WTC11 (cell line): ENCODE results near the gene SYNM.

Experiments
- ATF1 ChIP-seq: sonication (generic); formaldehyde crosslinking; IDR thresholded peaks from 2 replicates; pipeline ENCODE4 v1.8.1; 2023; ENCODE audit warnings: mild to moderate bottlenecking, moderate library complexity, missing genetic modification reagents
- CTCF ChIP-seq: fragments of 200-600 bp; IDR thresholded peaks from 2 replicates; pipeline ENCODE4 v1.8.0; 2022; ENCODE audit warnings: antibody characterized with exemption

- TF ChIP-seq CTCF (no peak), ATF1 (CRISPR knock-in tag) (no peak)
Measured at GRCh38 chr15:99182791-99183190, 77.9 kb downstream of the SYNM start.
